Esophagus mucosa (tissue), 1 donor: ENCODE measurements around the gene OSR1. TPM values are rescaled to one million over a fixed set of nuclear protein-coding genes. Genes with fewer than 3 reads are reported as not detected.
"Not testable (repeated sequence)": the region's sequence is repeated elsewhere in the genome, so short reads cannot be mapped to it uniquely, and the experiment has no call there.

Source experiments
- ATAC-seq: fragments of 200-7000 bp; cut with Tn5 transposase; one replicate; pipeline ENCODE4 v1.9.1; 2020
- total RNA-seq: library from RNA; stranded (reverse); gene quantifications from one replicate; pipeline ENCODE4 v1.2.4, GENCODE V29; 2023
- donor health status: DM: yes; HTN: yes; CAD: no.

Gene OSR1
- total RNA-seq, 1 donor from 2014 or later, result 0.96 TPM

GRCh38 chr2:19330436-19330835 lies 28.0 kb downstream of the OSR1 start:
- ATAC-seq, result no peak

- no peak for ATAC-seq
These were observed 29.0 kb downstream of the OSR1 start for GRCh38 chr2:19329445-19329844.

- no peak for ATAC-seq
These were observed 30.9 kb downstream of the OSR1 start for GRCh38 chr2:19327496-19327895.

- no peak for ATAC-seq
These were observed 36.5 kb downstream of the OSR1 start for GRCh38 chr2:19321946-19322345.

- no peak for ATAC-seq
These were observed 37.6 kb downstream of the OSR1 start for GRCh38 chr2:19320813-19321212.

GRCh38 chr2:19319698-19320097 lies 38.7 kb downstream of the OSR1 start:
- ATAC-seq, result no peak

GRCh38 chr2:19319064-19319463 lies 39.4 kb downstream of the OSR1 start:
- no peak for ATAC-seq

GRCh38 chr2:19313553-19313952 lies 44.9 kb downstream of the OSR1 start:
- ATAC-seq, result no peak

GRCh38 chr2:19312949-19313348 lies 45.5 kb downstream of the OSR1 start:
- ATAC-seq, result no peak

GRCh38 chr2:19306065-19306464 lies 52.4 kb downstream of the OSR1 start:
- not testable (repeated sequence) for ATAC-seq

GRCh38 chr2:19305400-19306055 lies 52.9 kb downstream of the OSR1 start:
- ATAC-seq, result peak; percentile 51

GRCh38 chr2:19301706-19302105 lies 56.7 kb downstream of the OSR1 start:
- no peak for ATAC-seq
